ENCODE results near the gene DENND1A.

Gene DENND1A

DNA sequence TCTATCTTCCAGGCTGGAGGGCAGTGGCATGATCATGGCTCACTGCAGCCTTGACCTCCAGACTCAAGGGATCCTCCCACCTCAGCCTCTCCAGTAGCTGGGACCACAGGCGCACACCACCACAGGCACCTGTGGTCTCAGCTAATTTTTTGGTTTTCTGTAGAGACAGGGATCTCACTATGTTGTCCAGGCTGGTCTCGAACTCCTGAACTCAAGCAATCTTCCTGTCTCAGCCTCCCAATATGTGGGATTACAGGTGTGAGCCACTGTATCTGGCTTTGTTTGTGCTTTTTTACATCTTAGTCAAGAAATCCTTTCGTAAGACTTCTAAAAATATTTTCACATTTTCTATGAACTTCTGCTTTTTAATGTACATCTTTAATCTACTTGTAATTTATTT, 116.9 kb downstream of the DENND1A start:
- no peak for DNase-seq

DNA sequence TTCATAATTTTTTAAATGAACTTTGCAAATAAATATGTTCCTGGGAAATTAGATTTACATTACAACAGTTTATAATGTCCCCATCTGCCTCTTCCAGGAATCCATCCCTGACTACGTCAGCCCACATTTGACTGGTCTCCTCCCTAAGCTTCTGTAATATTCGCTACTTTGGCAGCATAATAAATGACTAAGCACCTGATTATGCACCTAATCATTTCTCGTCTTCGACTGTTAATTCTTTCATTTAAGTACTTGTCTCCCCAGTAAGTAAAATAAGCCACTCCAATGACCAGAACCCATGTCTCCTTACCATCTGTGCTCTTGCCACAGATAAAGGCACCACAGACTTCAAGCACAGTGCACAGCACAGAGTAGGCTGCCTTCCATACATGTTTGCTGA, 122.7 kb downstream of the DENND1A start:
- DNase-seq, result no peak

DNA sequence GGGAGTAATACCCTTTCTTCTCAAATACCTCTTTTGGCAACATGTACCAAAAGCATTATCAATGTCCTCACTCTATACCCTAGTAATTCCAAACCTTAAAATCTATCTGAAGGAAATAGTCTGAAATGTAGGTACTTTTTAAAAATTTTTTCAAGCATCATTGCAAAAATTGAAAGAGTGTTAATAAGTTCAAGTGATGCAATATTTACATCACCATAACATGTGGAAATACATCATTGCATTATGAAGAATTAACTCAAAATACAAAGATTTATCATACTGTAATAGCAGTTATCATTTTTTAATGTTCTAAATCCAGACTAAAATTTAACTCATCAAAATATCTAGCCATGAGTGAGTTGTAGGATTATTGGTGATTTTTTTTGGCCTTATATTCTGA, 123.1 kb downstream of the DENND1A start:
- no peak for DNase-seq

DNA sequence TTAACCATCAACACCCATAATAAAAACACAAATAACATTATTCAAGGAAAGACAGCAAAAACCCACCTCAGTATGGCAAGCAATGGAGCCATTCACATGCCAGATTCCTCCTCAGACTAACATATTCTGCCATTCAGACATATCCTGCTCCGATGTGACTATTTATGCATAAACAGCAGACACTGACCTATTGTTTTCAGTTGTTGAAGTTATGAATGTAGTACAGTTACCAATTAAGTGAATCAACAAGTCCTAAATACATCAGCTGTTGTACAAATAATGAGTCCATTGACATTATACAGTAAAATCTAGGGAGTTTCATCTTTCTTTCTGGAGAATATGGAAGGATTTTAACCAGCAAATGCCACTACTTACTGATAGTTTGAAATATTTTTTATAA, 131.7 kb downstream of the DENND1A start:
- no peak for DNase-seq

DNA sequence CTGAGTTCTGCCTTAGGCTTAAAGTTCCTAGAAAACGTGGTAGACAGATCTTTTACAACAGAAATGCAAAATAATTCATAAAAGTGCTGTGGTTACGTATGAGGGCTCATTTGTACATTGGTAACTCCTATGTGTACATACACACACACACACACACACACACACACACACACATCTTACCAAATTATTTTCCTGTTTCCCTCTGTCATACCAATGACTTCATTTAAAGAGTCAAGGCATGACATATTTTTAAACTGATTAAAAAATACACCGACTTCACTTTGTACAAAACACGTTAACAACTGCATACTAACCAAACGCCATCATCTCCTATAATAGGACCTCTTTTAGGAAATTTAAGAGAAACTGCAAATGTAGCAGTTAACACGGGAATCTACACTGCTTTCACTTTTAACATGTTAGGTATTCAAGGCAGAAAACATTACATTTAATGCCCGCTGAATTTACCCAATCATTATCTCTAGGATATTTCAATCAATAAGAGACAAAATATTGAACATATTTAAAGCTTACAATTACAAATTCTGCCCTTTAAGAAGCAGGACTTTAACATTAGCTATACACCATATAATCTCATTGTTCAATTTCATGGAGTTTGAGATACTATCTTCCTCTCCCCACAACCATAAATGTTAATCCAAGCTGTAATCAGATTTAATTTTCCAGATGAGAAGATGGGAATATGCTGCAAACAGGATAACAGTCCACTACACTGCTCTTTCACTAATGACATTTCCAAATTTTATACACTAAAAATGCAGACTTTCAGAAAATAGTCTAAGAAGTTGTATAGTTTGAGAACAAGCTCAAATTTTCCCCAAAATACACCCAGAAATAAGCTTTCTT, 133.1 kb downstream of the DENND1A start:
- DNase-seq, result no peak

DNA sequence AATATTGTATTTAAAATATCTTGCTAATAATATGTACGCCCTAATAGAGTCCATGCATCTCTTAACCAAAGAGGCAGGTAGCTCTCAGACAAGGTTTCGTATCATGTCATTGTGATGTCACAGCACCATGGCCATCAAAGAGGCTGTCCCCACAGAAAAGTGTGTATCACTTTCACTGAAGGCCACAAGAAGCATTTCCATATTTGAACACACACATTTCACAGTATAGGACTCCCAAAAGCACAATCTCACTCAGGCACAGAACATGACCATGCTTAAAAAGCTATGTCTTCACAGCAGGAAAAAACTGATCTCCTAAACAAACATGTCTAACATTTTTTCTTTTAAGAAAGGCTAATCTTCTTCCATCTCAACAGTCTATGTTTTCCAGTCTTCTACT, 133.8 kb downstream of the DENND1A start:
- DNase-seq, result no peak

DNA sequence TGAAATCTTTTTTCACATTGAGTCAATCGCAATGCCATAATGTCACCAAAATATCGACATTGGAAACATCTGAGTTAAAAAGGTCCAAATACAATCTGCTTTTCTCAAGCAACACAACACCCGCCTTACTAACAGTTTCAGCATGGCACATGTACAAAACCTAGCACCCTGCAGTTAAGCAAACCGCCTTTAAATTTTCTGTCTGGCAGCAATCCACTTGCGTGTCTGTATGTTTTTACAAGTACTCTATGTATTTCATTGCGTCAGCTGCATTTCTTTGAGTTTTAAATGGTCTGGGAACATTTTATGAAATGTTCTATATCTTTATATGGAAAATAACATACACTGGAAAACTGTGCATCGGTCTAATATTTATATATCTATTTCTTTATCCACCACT, 134.6 kb downstream of the DENND1A start:
- DNase-seq, result no peak

DNA sequence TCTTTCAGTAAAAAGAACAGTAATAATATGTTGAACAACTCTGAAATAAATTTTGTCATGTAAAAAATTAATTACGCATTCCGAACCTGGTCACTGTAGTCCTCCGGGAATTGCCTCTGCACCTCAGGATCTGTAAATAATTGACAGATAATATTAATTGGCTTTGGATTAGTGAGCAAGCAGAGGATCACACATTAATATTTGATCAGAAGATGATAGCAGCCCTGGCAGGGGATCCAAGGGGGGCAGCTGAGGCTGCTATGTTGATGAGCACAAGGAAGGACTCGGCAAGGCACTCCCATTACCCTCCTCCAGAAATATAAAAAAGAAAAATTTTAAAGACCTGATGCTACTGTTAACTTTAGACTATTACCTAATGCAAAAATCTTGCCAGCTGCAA, 137.4 kb downstream of the DENND1A start:
- no peak for DNase-seq

DNA sequence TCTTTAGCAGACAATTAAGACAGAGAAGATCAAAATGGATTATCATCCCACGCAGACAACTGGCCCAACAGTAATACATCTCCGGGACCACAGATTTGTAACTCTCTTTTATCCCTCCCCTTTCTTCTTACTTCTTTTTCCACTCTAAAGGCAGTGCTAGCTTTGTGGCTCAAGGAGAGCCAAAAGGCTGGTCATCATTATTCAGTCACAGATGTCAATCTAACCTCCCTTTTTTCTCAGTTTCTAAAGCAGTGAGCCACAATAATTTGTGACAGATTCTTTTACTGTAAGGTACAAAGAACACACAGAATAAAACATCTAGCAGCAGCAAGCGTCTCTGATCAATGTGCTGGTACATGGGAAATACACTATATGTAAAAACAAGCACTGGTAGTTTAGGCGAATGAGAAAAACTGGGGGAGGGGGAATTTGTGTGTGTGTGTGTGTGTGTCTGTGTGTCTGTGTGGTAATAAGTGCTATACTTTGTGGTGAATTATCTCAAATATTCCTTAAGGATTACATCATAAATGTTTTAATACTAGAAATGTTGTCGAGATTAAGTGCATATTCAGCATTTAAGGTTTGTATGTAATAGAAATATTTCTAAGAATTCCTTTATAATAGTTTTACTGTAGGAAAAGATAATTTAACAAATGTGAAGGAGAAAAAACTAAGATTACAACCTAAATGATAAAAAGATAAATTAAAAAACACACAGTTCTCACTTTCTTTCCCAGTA, 140.2 kb downstream of the DENND1A start:
- no peak for DNase-seq

DNA sequence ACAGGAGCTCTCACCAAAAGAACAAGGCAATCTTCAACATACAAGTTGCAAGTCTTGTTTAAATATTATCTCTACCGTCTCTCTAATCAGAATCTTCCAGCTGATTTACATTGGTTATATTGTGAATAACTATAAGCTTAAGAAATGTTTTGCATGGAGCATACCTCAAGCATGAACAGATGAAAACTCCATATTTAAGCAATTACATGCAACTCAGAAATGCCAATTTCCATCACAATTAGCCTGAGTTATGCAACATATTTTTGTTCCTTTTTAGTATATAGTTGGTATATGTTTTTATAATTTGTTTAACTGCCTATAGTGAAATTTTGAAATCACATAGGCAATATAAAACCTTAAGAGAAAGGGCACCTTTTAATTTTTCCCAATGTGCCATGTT, 142.5 kb downstream of the DENND1A start:
- no peak for DNase-seq

DNA sequence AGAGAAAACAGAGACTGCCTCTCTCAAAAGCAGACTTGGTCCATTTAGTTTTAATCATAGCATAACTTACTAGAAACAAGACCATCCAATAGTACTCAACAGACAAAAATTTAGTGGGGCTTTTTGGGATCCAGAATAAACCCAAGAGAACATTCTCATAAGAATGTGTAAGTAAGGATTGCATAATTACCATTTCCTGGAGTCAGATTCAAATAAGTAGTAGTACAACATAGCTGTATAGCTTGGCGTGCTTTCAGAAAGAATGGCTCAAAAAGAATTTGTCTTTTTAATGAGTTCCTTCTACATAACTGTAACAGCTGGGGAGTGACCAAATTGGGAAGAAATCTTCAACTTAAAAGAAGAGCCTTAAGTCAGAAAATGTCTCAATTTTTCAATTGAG, 145.4 kb downstream of the DENND1A start:
- DNase-seq, result no peak

DNA sequence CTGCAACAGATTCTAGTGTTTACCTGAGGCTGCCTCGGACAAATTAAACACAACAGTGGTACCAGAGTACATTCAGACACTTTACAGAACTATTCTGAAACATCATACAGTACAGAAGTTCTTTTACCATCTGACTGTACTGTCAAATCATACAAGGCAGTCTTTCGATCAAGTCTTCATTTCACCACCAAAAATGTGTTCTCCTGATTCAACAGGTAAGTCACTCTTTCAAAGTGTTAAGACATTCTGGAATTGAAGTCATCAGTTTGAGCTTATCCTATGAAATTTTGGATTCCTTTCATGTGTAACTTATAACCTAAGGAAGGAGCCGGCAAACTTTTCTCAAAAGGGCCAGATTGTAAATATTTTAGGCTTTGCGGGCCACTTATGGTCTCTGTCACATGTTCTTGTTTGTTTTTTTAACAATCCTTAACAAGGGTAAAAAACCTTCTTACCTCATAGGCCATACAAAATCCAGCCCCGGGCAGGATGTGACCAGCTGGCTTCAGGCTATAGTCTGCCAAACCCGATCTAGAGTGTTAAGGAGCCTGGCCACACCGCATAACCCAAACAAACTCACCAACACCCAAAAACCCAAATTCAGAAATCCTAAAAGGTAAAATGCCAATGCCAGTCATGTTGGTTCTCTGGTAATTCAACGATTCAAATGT, 151.6 kb downstream of the DENND1A start:
- no peak for DNase-seq

DNA sequence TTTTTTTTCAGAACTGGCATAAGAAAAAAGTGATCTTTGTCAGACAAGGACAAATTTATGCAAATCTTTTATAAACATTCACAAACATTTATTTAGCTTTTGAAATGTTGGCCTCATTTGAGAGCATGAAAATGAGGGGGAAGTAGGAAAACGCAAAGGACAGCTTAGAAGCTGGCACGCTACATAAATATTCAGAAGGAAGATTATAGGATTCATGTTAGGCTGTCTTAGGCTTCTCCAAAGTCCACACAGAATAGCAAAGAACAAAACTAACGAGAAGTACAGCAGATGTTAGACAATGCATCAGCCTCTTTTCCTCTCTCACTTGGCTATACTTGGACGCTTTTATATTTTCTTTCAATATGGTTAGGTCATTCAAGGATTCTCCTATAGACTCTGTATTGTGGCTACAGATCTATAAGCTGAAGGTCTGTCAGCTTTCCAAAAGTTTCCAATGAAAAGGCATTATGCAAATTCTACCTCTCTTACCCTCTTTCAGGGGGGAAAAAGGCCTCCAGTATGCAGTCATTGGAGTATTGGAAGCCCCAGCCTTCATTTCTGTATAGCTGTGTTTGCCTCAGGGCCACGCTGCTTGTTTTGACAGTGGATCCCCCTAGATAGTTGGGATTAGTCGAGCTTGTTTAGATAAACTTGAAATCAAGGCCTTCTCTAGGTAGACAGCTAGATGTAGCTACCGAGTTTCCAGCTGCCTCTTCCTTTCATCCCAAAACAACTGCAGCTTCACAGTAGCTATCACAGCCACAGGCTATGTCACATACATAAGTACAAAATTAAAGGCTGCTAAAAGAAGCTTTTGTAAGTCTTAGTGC, 153.0 kb downstream of the DENND1A start:
- no peak for DNase-seq

DNA sequence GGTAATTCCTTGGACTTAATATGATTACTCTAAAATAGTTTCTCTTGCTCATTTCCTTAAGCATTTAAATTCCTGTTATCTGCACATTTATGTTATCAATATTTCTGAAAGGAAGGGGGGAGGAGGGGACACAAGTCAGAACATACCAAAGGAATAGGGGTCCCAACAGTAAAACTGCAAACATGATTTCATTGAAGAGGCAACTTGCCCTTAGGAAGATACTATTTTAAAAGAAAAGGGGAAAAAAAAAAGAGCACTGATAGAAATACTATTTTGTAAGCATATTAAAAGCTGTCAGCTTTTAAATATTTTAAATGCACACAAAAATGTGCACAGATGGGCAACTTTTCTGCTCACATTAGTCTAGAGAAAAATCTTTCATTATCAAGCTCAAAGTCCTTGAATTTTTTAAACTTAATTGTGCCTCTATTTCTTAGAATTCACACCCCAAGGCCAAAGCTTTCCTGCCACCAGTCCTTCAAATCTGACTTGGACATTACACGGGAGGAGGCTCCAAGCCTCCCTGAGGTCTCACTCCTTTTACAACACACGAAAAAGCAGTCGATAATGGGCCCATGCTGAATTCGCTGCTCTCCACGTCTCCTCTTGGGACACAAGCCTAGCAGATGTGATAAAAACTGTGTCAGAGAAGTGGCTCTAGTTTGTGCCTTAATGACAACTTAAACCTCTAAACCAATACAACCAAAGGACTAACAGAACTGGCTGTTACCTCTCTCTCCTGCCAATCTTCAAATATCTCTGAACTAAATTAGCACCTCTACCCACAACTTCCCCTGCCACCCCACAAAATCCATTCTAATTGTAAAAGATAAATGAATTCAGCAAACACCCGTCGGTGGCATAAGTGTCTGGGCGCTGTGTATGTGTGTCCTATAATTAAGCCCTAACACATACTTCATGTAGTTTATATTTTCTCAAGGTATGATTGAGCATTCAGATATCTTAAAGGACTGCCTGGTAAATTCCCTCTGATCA, 154.3 kb downstream of the DENND1A start:
- DNase-seq, result no peak

DNA sequence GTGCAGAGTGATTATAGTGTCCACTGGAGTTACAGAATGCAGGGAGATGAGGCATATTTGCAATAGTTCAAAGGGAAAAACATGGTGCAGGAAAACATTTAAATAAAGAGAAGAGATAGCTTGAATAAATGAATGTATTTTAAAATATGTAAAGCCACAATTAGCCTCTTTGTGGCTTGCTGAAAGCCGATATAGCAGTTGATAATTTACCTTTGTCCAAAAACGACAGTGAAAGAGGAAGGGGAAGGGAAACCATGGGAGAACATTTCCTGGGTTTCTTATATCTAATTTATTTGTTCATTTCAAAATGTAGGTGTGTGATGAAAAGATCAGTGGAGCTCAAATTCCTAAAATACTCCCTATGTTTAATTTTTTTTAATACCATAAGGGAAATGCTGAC, 156.1 kb downstream of the DENND1A start:
- DNase-seq, result no peak

DNA sequence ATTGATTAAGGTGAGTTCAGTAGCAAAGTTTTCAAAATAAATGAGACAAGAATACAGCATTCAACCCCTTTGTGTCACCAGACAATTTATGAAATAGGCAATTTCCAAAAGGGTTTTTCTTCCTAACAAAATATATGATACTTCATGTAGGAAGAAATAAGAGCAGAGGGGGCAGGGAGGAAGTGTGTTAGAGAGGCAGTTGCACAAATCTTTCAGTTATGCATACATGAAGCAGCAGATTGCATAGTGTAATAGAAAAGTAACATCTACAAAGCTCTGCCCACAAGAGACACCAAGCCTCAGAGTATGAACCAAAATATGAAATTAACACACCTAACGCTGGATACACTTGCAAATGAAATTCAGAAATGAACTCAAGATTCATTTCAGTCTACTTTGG, 157.0 kb downstream of the DENND1A start:
- no peak for DNase-seq

DNA sequence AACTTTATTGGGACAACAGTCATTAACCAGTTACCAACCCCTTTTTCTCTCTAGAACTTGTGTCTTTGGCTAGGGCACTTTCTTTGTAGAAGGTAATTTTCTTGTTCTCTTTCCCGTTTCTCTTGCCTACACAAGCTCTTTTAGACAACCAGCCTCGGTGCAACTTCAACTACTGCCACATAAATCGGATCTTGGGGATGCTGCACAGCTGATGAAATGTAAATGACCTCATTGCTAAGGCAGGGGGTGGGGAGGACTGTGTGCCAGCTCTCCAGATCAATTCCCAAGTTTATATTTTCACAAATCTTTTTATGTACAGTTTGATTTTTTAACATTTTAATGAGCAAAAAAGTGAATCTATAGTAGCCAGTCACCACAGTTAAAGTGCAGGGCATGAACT, 157.6 kb downstream of the DENND1A start:
- DNase-seq, result no peak

DNA sequence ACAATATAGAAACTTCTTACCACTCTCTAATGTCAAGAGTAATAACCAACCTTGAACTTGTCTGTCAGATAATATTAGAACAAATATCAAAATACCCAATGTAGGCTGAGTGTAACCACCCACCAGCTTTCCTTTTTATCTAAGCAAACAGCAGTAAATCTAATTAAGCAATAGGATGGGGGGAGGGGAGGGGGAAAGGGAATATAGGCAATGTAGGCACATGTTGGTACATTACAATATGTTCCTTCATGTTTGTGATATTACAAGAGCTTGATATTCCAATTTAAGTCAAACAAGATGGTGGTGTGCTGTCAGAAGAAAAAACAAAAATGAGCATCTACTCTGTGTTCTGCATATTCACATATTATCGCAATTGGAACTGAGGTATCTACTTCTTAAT, 158.2 kb downstream of the DENND1A start:
- DNase-seq, result no peak

DNA sequence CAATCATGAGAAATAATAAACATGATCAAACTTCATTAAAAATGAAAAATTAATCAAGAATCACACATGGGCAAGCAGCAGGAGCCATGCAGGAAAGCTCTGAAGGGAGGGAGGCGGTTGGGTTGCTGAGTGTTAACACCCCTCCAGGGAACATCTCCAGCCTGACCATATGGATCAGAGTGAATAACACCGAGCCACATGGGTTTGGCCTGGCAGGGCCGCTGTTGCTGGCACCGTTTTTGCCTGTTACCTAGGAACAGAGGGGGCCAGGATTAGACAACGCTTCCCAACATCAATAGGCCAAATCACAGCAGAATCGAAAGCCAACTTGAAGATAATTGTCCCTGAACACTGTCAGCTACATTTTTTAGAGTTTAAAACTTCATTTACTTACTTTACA, 160.2 kb downstream of the DENND1A start:
- no peak for DNase-seq

DNA sequence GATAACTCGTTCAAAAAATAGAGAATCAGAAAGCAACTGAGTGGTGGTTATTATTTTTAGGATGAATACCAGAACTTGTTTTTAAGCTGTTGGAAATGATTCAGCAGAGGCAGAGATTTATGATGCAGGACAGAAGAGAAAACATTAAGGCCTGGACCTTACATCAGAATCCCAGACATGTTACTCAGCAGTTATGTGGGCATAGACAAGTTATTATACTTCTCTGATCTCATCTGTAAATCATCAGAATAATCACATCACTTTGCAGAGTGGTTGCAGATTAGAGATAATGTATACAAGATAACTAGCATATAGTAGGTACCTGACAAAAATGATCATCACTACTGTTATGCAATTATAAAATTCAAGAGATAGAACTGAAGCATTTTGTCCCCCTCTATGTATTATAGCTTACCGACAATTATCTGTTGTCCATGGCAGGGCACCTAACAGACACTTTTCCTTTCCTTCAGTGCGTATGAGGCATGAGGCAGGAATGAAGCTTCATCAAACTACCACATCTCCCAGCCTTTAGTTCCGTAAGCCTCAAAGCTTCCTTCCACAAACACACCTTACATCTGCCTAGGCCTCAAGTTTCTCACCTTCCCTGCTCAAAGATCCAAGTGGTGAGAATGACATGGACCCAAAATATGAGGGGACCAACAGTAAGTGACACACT, 165.9 kb downstream of the DENND1A start:
- no peak for DNase-seq

Data from activated naive CD4-positive, alpha-beta T cell treated with Interleukin-2 at 50 U/mL for 16 hours (primary cell).